ENCODE results near the gene SMAP1. TPM values are rescaled to one million over a fixed set of nuclear protein-coding genes. Genes with fewer than 3 reads are reported as not detected.
"Not testable (repeated sequence)": the region's sequence is repeated elsewhere in the genome, so short reads cannot be mapped to it uniquely, and the experiment has no call there.

Gene SMAP1
- total RNA-seq, 1 donor: 20.3 TPM

GRCh38 chr6:70734381-70734780 is 66.7 kb downstream of the SMAP1 start:
- DNase-seq (ENCODE audit: low read depth): no peak
- TF ChIP-seq CTCF (IDR thresholded peaks at IDR 0.05; ENCODE audit: insufficient read depth, low read depth, low read length): no peak
- no peak overlapping the region for H3K4me3 ChIP-seq (ENCODE audit: low read depth, low read length)

- H3K4me3 ChIP-seq (ENCODE audit: low read depth, low read length): no peak overlapping the region
- DNase-seq (ENCODE audit: low read depth): no peak
- TF ChIP-seq CTCF (IDR thresholded peaks at IDR 0.05; ENCODE audit: insufficient read depth, low read depth, low read length): no peak
Measured at GRCh38 chr6:70734979-70735378, 67.3 kb downstream of the SMAP1 start.

- no peak for DNase-seq (ENCODE audit: low read depth)
- H3K4me3 ChIP-seq (ENCODE audit: low read depth, low read length): no peak overlapping the region
- no peak for TF ChIP-seq CTCF (IDR thresholded peaks at IDR 0.05; ENCODE audit: insufficient read depth, low read depth, low read length)
Measured at GRCh38 chr6:70735513-70735912, 67.8 kb downstream of the SMAP1 start.

- H3K4me3 ChIP-seq (ENCODE audit: low read depth, low read length): no peak overlapping the region
- no peak for TF ChIP-seq CTCF (IDR thresholded peaks at IDR 0.05; ENCODE audit: insufficient read depth, low read depth, low read length)
- no peak for DNase-seq (ENCODE audit: low read depth)
Measured at GRCh38 chr6:70738028-70738427, 70.3 kb downstream of the SMAP1 start.

- H3K4me3 ChIP-seq (ENCODE audit: low read depth, low read length): no peak overlapping the region
- no peak for DNase-seq (ENCODE audit: low read depth)
- no peak for TF ChIP-seq CTCF (IDR thresholded peaks at IDR 0.05; ENCODE audit: insufficient read depth, low read depth, low read length)
Measured at GRCh38 chr6:70739534-70739933, 71.9 kb downstream of the SMAP1 start.

GRCh38 chr6:70740746-70741145 is 73.1 kb downstream of the SMAP1 start:
- H3K4me3 ChIP-seq (ENCODE audit: low read depth, low read length); DNase-seq (ENCODE audit: low read depth): not testable (repeated sequence)

GRCh38 chr6:70742462-70742861 is 74.8 kb downstream of the SMAP1 start:
- H3K4me3 ChIP-seq (ENCODE audit: low read depth, low read length); DNase-seq (ENCODE audit: low read depth): not testable (repeated sequence)

- H3K4me3 ChIP-seq (ENCODE audit: low read depth, low read length): no peak overlapping the region
- no peak for TF ChIP-seq CTCF (IDR thresholded peaks at IDR 0.05; ENCODE audit: insufficient read depth, low read depth, low read length)
- no peak for DNase-seq (ENCODE audit: low read depth)
Measured at GRCh38 chr6:70753870-70754380, 86.2 kb downstream of the SMAP1 start.
